T-helper 17 cell (primary cell): Measurements from ENCODE around the gene SBK1. TPM values are rescaled to one million over a fixed set of nuclear protein-coding genes. Genes with fewer than 3 reads are reported as not detected.
"Not testable (repeated sequence)": the region's sequence is repeated elsewhere in the genome, so short reads cannot be mapped to it uniquely, and the experiment has no call there.

Experiments used
- ATAC-seq: fragments of 150-1000 bp; cut with Tn5 transposase; 2 replicates; pipeline ENCODE4 v1.10.0; 2021; ENCODE audit warnings: mild to moderate bottlenecking, moderate library complexity
- DNase-seq, 3 donors: peaks; one replicate each; pipeline versions ENCODE4 v3.0.0 to v3.0.0-alpha.2; 2020 to 2021
- H3K9me3 ChIP-seq: one replicate; pipeline ENCODE4 v1.7.0; 2013; ENCODE audit warnings: low read length, mild to moderate bottlenecking; ENCODE audit not compliant: control insufficient read depth, poor library complexity, severe bottlenecking
- H3K27ac Mint-ChIP-seq: one replicate; pipeline ENCODE4 v1.8.0; 2022; ENCODE audit warnings: mild to moderate bottlenecking, moderate library complexity, mixed read lengths
- H3K27me3 Mint-ChIP-seq: one replicate; pipeline ENCODE4 v1.8.0; 2022; ENCODE audit warnings: mixed read lengths
- H3K36me3 Mint-ChIP-seq: one replicate; pipeline ENCODE4 v1.8.0; 2022; ENCODE audit warnings: low read depth, mixed read lengths
- H3K4me1 Mint-ChIP-seq: one replicate; pipeline ENCODE4 v1.8.0; 2022; ENCODE audit warnings: mild to moderate bottlenecking, mixed read lengths
- H3K4me3 Mint-ChIP-seq: one replicate; pipeline ENCODE4 v1.8.0; 2022; ENCODE audit warnings: mild to moderate bottlenecking, moderate library complexity, mixed read lengths
- total RNA-seq, 4 donors: library from RNA in 2 of 4; stranded (reverse) in 2 of 4; gene quantifications; one replicate each; pipeline ENCODE4 v1.2.3 and lab custom pipeline; 2022 to 2026

SBK1 gene
- total RNA-seq (10 to 100 TPM; 14.7 to 17.7 TPM), total RNA-seq (lab: John Stamatoyannopoulos, UW) (5.6 to 11.6 reads per million in 2 donors)

GRCh38 chr16:28291651-28292626, at the start of gene SBK1:
Gene SBK1, plus strand, starts transcription at chr16:28292525. Its CDS starts 24,867 bp downstream, at chr16:28317392.
- Mint-ChIP-seq H3K4me1 (peaks cover 47% of the 10 kb centered on the region), H3K27ac (peak within 1 kb of the TSS; percentile 45), H3K27me3 (no peaks in the 10 kb centered on the region)

GRCh38 chr16:28249483-28249882, 42.8 kb upstream of the SBK1 start:
- H3K27ac Mint-ChIP-seq, H3K4me3 Mint-ChIP-seq, H3K36me3 Mint-ChIP-seq, ATAC-seq, H3K4me1 Mint-ChIP-seq, H3K27me3 Mint-ChIP-seq, H3K9me3 ChIP-seq, DNase-seq: not testable (repeated sequence)

More at GRCh38 chr16:28291651-28292626, at the start of gene SBK1:
- peak; percentile 97 for ATAC-seq
- no peaks in the 10 kb centered on the region for H3K9me3 ChIP-seq
- Mint-ChIP-seq H3K36me3 (no peaks in the 10 kb centered on the region), H3K4me3 (peak within 1 kb of the TSS; percentile 91)
- peak; percentile 81 to 88 (median 84) for DNase-seq

GRCh38 chr16:28250999-28251398, 41.3 kb upstream of the SBK1 start:
- Mint-ChIP-seq H3K4me3 (no peak overlapping the region), H3K36me3 (no peaks in the 10 kb centered on the region), H3K27ac (no peak overlapping the region), H3K4me1 (no peaks in the 10 kb centered on the region), H3K27me3 (no peaks in the 10 kb centered on the region)
- no peak for DNase-seq
- H3K9me3 ChIP-seq, result no peaks in the 10 kb centered on the region
- ATAC-seq, result no peak

- DNase-seq (no peak), ATAC-seq (no peak)
- no peaks in the 10 kb centered on the region for H3K36me3 Mint-ChIP-seq
- H3K27me3 Mint-ChIP-seq, result no peaks in the 10 kb centered on the region
- no peaks in the 10 kb centered on the region for H3K9me3 ChIP-seq
- H3K4me1 Mint-ChIP-seq, result no peaks in the 10 kb centered on the region
- no peak overlapping the region for H3K27ac Mint-ChIP-seq
- no peak overlapping the region for H3K4me3 Mint-ChIP-seq
Observed at GRCh38 chr16:28254158-28254557, 38.2 kb upstream of the SBK1 start.

- Mint-ChIP-seq H3K27ac (no peak overlapping the region), H3K4me3 (no peak overlapping the region), H3K27me3 (peaks cover 7% of the 10 kb centered on the region), H3K36me3 (peaks cover 6% of the 10 kb centered on the region), H3K4me1 (peaks cover 6% of the 10 kb centered on the region)
- no peaks in the 10 kb centered on the region for H3K9me3 ChIP-seq
- DNase-seq (no peak), ATAC-seq (no peak)
Observed at GRCh38 chr16:28255838-28256237, 36.5 kb upstream of the SBK1 start.

GRCh38 chr16:28257256-28257655, 35.1 kb upstream of the SBK1 start:
- peaks cover 9% of the 10 kb centered on the region for H3K4me1 Mint-ChIP-seq
- DNase-seq, result no peak
- peaks cover 7% of the 10 kb centered on the region for H3K36me3 Mint-ChIP-seq
- H3K27ac Mint-ChIP-seq, result no peak overlapping the region
- no peaks in the 10 kb centered on the region for H3K9me3 ChIP-seq
- no peak overlapping the region for H3K4me3 Mint-ChIP-seq
- ATAC-seq, result no peak
- H3K27me3 Mint-ChIP-seq, result peaks cover 9% of the 10 kb centered on the region

GRCh38 chr16:28258567-28258966, 33.8 kb upstream of the SBK1 start:
- no peak overlapping the region for H3K27ac Mint-ChIP-seq
- ATAC-seq (no peak), DNase-seq (no peak)
- no peaks in the 10 kb centered on the region for H3K9me3 ChIP-seq
- no peak overlapping the region for H3K4me3 Mint-ChIP-seq
- peaks cover 7% of the 10 kb centered on the region for H3K36me3 Mint-ChIP-seq
- peaks cover 10% of the 10 kb centered on the region for H3K27me3 Mint-ChIP-seq
- peaks cover 9% of the 10 kb centered on the region for H3K4me1 Mint-ChIP-seq

GRCh38 chr16:28259091-28259780, 33.1 kb upstream of the SBK1 start:
- no peaks in the 10 kb centered on the region for H3K9me3 ChIP-seq
- DNase-seq, result no peak
- H3K4me1 Mint-ChIP-seq, result peaks cover 9% of the 10 kb centered on the region
- ATAC-seq, result no peak
- peaks cover 7% of the 10 kb centered on the region for H3K36me3 Mint-ChIP-seq
- peaks cover 16% of the 10 kb centered on the region for H3K27me3 Mint-ChIP-seq
- peak overlapping the region; percentile 27 for H3K27ac Mint-ChIP-seq
- peak overlapping the region; percentile 41 for H3K4me3 Mint-ChIP-seq

GRCh38 chr16:28259781-28260150, 32.6 kb upstream of the SBK1 start:
- no peaks in the 10 kb centered on the region for H3K9me3 ChIP-seq
- Mint-ChIP-seq H3K27me3 (peaks cover 22% of the 10 kb centered on the region), H3K4me3 (peak overlapping the region; percentile 41), H3K27ac (peak overlapping the region; percentile 27), H3K36me3 (peaks cover 9% of the 10 kb centered on the region), H3K4me1 (peaks cover 12% of the 10 kb centered on the region)
- DNase-seq (no peak), ATAC-seq (no peak)

- H3K9me3 ChIP-seq, result no peaks in the 10 kb centered on the region
- DNase-seq, result no peak
- H3K36me3 Mint-ChIP-seq, result peaks cover 9% of the 10 kb centered on the region
- peaks cover 12% of the 10 kb centered on the region for H3K4me1 Mint-ChIP-seq
- H3K4me3 Mint-ChIP-seq, result no peak overlapping the region
- H3K27me3 Mint-ChIP-seq, result peaks cover 24% of the 10 kb centered on the region
- no peak overlapping the region for H3K27ac Mint-ChIP-seq
- ATAC-seq, result no peak
Observed at GRCh38 chr16:28260193-28260592, 32.1 kb upstream of the SBK1 start.

- peaks cover 16% of the 10 kb centered on the region for H3K4me1 Mint-ChIP-seq
- H3K27me3 Mint-ChIP-seq, result peaks cover 24% of the 10 kb centered on the region
- H3K36me3 Mint-ChIP-seq, result peaks cover 9% of the 10 kb centered on the region
- no peak for ATAC-seq
- H3K9me3 ChIP-seq, result no peaks in the 10 kb centered on the region
- H3K27ac Mint-ChIP-seq, result no peak overlapping the region
- no peak for DNase-seq
- no peak overlapping the region for H3K4me3 Mint-ChIP-seq
Observed at GRCh38 chr16:28261942-28262341, 30.4 kb upstream of the SBK1 start.

- peaks cover 16% of the 10 kb centered on the region for H3K4me1 Mint-ChIP-seq
- no peak for DNase-seq
- no peak overlapping the region for H3K27ac Mint-ChIP-seq
- H3K9me3 ChIP-seq, result no peaks in the 10 kb centered on the region
- ATAC-seq, result no peak
- peaks cover 24% of the 10 kb centered on the region for H3K27me3 Mint-ChIP-seq
- no peak overlapping the region for H3K4me3 Mint-ChIP-seq
- peaks cover 9% of the 10 kb centered on the region for H3K36me3 Mint-ChIP-seq
Observed at GRCh38 chr16:28263305-28263704, 29.0 kb upstream of the SBK1 start.

GRCh38 chr16:28264656-28265055, 27.7 kb upstream of the SBK1 start:
- H3K27me3 Mint-ChIP-seq, result peaks cover 24% of the 10 kb centered on the region
- ATAC-seq, result no peak
- peak overlapping the region; percentile 34 for H3K4me3 Mint-ChIP-seq

More at GRCh38 chr16:28264656-28265055, 27.7 kb upstream of the SBK1 start:
- no peaks in the 10 kb centered on the region for H3K9me3 ChIP-seq
- DNase-seq, result no peak
- Mint-ChIP-seq H3K36me3 (peaks cover 8% of the 10 kb centered on the region), H3K4me1 (peaks cover 14% of the 10 kb centered on the region), H3K27ac (no peak overlapping the region)
